ENCODE results near the gene ORAI3.

GRCh38 chr16:30928390-30928789, 20.5 kb upstream of the ORAI3 start:
- TF ChIP-seq, protein P1, sequence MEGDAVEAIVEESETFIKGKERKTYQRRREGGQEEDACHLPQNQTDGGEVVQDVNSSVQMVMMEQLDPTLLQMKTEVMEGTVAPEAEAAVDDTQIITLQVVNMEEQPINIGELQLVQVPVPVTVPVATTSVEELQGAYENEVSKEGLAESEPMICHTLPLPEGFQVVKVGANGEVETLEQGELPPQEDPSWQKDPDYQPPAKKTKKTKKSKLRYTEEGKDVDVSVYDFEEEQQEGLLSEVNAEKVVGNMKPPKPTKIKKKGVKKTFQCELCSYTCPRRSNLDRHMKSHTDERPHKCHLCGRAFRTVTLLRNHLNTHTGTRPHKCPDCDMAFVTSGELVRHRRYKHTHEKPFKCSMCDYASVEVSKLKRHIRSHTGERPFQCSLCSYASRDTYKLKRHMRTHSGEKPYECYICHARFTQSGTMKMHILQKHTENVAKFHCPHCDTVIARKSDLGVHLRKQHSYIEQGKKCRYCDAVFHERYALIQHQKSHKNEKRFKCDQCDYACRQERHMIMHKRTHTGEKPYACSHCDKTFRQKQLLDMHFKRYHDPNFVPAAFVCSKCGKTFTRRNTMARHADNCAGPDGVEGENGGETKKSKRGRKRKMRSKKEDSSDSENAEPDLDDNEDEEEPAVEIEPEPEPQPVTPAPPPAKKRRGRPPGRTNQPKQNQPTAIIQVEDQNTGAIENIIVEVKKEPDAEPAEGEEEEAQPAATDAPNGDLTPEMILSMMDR (IDR thresholded peaks at IDR 0.05; ENCODE audit: poor library complexity) = no peak
- no peak for TF ChIP-seq EZH2 (IDR thresholded peaks at IDR 0.05; ENCODE audit: borderline replicate concordance)
- TF ChIP-seq EZH2phosphoT487 (IDR thresholded peaks at IDR 0.05; ENCODE audit: low read depth, severe bottlenecking, unreplicated experiment) = no peak
